ENCODE measurements around the gene AQP12A. TPM values are rescaled to one million over a fixed set of nuclear protein-coding genes. Genes with fewer than 3 reads are reported as not detected.

AQP12A gene
- total RNA-seq, 2 donors from 2014 or later = not detected

DNA sequence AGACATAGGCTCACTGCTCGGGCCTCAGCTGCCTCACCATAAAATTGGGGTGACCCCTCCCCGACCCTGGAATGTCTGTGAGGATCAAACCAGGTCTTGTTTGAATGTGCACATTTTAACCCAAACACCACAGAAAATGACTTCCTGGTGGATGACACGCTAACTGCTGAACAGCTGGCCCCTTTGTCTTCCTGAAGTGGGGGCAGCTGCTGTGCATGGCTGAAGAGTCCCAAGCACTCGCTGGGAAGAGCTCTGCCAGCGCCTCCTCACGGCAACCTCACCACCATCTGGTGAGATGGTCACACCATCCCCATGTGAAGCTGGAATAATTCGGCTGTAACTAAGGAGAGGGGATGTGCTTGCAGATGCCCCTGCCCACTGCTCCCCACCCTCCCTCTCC is 34.0 kb downstream of the AQP12A start:
- ATAC-seq (ENCODE audit: insufficient number of reproducible peaks, low FRiP score, low read depth) (no peak), DNase-seq (ENCODE audit: low spot score) (no peak)
- Histone ChIP-seq H3K4me3 (no peak overlapping the region), H3K36me3 (no peaks in the 10 kb centered on the region), H3K9me3 (no peaks in the 10 kb centered on the region), H3K27me3 (replicated peaks; ENCODE audit: insufficient read depth) (no peaks in the 10 kb centered on the region), H3K4me1 (ENCODE audit: control insufficient read depth in 1 of 2, low read depth in 2 of 2) (no peaks in the 10 kb centered on the region), H3K27ac (no peak overlapping the region)
- TF ChIP-seq, protein P1, sequence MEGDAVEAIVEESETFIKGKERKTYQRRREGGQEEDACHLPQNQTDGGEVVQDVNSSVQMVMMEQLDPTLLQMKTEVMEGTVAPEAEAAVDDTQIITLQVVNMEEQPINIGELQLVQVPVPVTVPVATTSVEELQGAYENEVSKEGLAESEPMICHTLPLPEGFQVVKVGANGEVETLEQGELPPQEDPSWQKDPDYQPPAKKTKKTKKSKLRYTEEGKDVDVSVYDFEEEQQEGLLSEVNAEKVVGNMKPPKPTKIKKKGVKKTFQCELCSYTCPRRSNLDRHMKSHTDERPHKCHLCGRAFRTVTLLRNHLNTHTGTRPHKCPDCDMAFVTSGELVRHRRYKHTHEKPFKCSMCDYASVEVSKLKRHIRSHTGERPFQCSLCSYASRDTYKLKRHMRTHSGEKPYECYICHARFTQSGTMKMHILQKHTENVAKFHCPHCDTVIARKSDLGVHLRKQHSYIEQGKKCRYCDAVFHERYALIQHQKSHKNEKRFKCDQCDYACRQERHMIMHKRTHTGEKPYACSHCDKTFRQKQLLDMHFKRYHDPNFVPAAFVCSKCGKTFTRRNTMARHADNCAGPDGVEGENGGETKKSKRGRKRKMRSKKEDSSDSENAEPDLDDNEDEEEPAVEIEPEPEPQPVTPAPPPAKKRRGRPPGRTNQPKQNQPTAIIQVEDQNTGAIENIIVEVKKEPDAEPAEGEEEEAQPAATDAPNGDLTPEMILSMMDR (IDR thresholded peaks at IDR 0.05) = no peak

DNA sequence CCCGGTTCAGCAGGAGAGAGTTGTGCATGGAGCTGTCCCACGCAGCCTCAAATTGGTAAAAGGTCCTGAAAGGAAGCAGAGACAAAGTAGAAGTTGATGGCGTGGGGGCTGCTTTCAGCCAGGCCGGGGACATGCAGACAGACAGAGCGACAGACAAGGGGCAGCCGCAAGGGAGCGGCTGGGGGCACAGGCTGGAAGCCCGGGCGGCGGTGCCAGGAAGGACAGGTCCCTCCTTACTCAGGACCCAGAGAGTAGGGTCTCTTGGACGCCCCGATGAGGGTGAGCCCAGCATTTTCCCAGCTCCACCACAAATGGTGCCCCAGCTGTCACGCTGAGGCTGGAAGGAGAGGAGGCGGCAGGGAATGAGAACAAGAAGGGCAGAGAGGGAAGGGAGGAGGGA is 35.2 kb downstream of the AQP12A start:
- Histone ChIP-seq H3K4me3 (no peak overlapping the region), H3K9me3 (no peaks in the 10 kb centered on the region), H3K36me3 (no peaks in the 10 kb centered on the region), H3K4me1 (ENCODE audit: control insufficient read depth in 1 of 2, low read depth in 2 of 2) (no peaks in the 10 kb centered on the region), H3K27ac (no peak overlapping the region), H3K27me3 (replicated peaks; ENCODE audit: insufficient read depth) (no peaks in the 10 kb centered on the region)
- ATAC-seq (ENCODE audit: insufficient number of reproducible peaks, low FRiP score, low read depth) (no peak), DNase-seq (ENCODE audit: low spot score) (no peak)
- TF ChIP-seq, protein P1 (IDR thresholded peaks at IDR 0.05) = no peak

DNA sequence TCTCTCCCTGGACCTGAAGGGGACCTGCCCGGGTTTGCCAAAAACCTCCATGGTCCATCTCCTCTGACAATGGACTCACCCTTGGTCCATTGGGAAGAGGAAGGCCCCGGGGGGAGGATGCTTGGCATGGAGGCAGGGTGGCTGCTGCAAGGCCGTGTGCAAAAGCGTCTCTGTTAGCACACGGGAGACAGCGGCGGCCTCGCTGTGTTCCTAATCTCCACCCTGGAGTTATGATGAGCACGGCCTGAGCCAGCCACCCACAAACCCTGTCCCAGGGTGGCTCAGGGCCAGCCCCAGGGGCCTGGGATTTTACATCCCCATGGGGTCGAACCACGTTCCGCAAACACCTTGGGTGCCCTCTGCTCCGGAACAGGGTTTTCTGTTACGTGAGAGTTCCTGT is 35.8 kb downstream of the AQP12A start:
- Histone ChIP-seq H3K4me3 (no peak overlapping the region), H3K9me3 (no peaks in the 10 kb centered on the region), H3K27me3 (replicated peaks; ENCODE audit: insufficient read depth) (no peaks in the 10 kb centered on the region), H3K4me1 (ENCODE audit: control insufficient read depth in 1 of 2, low read depth in 2 of 2) (no peaks in the 10 kb centered on the region), H3K27ac (no peak overlapping the region), H3K36me3 (no peaks in the 10 kb centered on the region)
- no peak for DNase-seq (ENCODE audit: low spot score)
- no peak for ATAC-seq (ENCODE audit: insufficient number of reproducible peaks, low FRiP score, low read depth)
- TF ChIP-seq, protein P1 (IDR thresholded peaks at IDR 0.05) = no peak

DNA sequence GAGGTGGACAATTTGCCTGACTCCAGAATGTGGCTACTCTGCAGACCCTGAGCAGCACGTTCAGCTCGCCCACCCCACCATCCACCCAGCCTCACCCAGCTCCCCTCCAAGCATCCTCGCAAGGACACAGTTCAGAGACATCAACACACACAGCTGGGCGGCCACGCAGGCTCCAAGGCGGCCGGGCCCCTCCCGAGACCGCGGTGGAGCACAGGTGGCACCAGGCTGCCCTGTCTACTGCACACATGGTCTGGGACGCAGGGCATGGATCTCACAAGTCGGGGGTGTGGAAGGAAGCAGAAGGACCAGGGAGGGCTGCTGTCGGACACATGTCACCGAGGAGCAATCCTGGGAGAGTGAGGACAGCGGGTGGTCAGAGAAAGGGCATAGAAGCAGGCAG is 36.2 kb downstream of the AQP12A start:
- Histone ChIP-seq H3K4me3 (no peak overlapping the region), H3K27me3 (replicated peaks; ENCODE audit: insufficient read depth) (no peaks in the 10 kb centered on the region), H3K36me3 (no peaks in the 10 kb centered on the region), H3K27ac (no peak overlapping the region), H3K4me1 (ENCODE audit: control insufficient read depth in 1 of 2, low read depth in 2 of 2) (no peaks in the 10 kb centered on the region), H3K9me3 (no peaks in the 10 kb centered on the region)
- DNase-seq (ENCODE audit: low spot score) (no peak), ATAC-seq (ENCODE audit: insufficient number of reproducible peaks, low FRiP score, low read depth) (no peak)
- TF ChIP-seq, protein P1 (IDR thresholded peaks at IDR 0.05) = no peak

DNA sequence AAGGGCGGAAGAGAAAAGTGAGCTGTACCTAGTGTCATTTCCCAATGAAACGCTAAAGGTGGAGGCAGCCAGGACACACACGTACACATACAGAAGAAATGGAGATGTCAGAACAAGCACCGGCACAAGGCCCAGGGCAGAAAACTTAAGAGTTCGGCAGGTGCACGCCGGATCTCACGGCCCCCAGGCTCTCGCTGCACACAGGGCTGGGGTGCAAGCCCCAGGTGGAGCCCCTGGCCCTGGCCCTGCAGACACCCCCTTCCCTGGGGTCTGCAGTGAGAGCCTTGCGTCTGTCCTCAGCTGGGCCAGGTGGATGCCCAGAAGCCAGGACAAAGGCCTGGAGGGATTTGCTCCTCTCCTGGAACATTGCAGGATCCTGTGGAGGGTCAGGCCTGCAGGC is 36.7 kb downstream of the AQP12A start:
- Histone ChIP-seq H3K4me1 (ENCODE audit: control insufficient read depth in 1 of 2, low read depth in 2 of 2) (no peaks in the 10 kb centered on the region), H3K4me3 (no peak overlapping the region), H3K36me3 (no peaks in the 10 kb centered on the region), H3K27ac (no peak overlapping the region), H3K27me3 (replicated peaks; ENCODE audit: insufficient read depth) (no peaks in the 10 kb centered on the region), H3K9me3 (no peaks in the 10 kb centered on the region)
- ATAC-seq (ENCODE audit: insufficient number of reproducible peaks, low FRiP score, low read depth) = no peak
- TF ChIP-seq, protein P1 (IDR thresholded peaks at IDR 0.05) = no peak
- no peak for DNase-seq (ENCODE audit: low spot score)

All from thoracic aorta (tissue), 2 donors.